Testis (tissue), 2 donors: ENCODE results near the gene GPR17.

Experiments
- POLR2A ChIP-seq: fragments of 450-650 bp; IDR thresholded peaks from one replicate; pipeline ENCODE4 v1.6.1; 2017; ENCODE audit warnings: antibody characterized with exemption, mild to moderate bottlenecking, moderate library complexity
- TF ChIP-seq, protein P1 (sequence below), 3 experiments: fragments of 450-650 bp in 2 of 3; fragments of 200-600 bp in 1 of 3; sonication (generic) in 1 of 3; IDR thresholded peaks; one replicate each; pipeline ENCODE4 v1.5.1; 2016 to 2019; ENCODE audit warnings: antibody characterized with exemption in 3 of 3, mild to moderate bottlenecking in 2 of 3, moderate library complexity in 1 of 3

DNA sequence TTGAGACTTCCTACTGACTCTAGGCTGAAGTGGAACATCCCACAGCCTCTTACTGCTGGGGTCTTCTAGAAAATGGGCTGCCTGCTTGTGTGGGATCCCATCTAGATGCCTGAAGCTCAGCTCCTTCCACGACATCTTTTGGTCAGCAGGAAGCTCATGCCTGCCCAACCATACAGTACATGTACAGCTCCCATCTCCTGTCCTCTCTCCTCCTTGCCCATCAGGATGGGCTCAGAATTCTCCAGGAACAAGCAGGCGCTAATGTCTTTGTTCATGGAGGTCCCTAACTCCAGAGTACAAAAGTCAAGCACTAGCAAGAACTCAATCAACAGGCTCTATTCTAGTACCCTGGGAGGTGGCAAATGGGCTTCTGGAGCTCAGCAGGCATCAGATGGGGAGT, 31.7 kb upstream of the GPR17 start:
- TF ChIP-seq, protein P1, sequence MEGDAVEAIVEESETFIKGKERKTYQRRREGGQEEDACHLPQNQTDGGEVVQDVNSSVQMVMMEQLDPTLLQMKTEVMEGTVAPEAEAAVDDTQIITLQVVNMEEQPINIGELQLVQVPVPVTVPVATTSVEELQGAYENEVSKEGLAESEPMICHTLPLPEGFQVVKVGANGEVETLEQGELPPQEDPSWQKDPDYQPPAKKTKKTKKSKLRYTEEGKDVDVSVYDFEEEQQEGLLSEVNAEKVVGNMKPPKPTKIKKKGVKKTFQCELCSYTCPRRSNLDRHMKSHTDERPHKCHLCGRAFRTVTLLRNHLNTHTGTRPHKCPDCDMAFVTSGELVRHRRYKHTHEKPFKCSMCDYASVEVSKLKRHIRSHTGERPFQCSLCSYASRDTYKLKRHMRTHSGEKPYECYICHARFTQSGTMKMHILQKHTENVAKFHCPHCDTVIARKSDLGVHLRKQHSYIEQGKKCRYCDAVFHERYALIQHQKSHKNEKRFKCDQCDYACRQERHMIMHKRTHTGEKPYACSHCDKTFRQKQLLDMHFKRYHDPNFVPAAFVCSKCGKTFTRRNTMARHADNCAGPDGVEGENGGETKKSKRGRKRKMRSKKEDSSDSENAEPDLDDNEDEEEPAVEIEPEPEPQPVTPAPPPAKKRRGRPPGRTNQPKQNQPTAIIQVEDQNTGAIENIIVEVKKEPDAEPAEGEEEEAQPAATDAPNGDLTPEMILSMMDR (IDR thresholded peaks at IDR 0.05), result no peak
- no peak for TF ChIP-seq POLR2A
